T-helper 17 cell (primary cell): ENCODE measurements around the gene KIF2A. TPM values are rescaled to one million over a fixed set of nuclear protein-coding genes. Genes with fewer than 3 reads are reported as not detected.

ENCODE experiments used
- ATAC-seq: fragments of 150-1000 bp; cut with Tn5 transposase; 2 replicates; pipeline ENCODE4 v1.10.0; 2021; ENCODE audit warnings: mild to moderate bottlenecking, moderate library complexity
- DNase-seq, 3 donors: peaks; one replicate each; pipeline versions ENCODE4 v3.0.0 to v3.0.0-alpha.2; 2020 to 2021
- H3K9me3 ChIP-seq: one replicate; pipeline ENCODE4 v1.7.0; 2013; ENCODE audit warnings: low read length, mild to moderate bottlenecking; ENCODE audit not compliant: control insufficient read depth, poor library complexity, severe bottlenecking
- H3K27ac Mint-ChIP-seq: one replicate; pipeline ENCODE4 v1.8.0; 2022; ENCODE audit warnings: mild to moderate bottlenecking, moderate library complexity, mixed read lengths
- H3K27me3 Mint-ChIP-seq: one replicate; pipeline ENCODE4 v1.8.0; 2022; ENCODE audit warnings: mixed read lengths
- H3K36me3 Mint-ChIP-seq: one replicate; pipeline ENCODE4 v1.8.0; 2022; ENCODE audit warnings: low read depth, mixed read lengths
- H3K4me1 Mint-ChIP-seq: one replicate; pipeline ENCODE4 v1.8.0; 2022; ENCODE audit warnings: mild to moderate bottlenecking, mixed read lengths
- H3K4me3 Mint-ChIP-seq: one replicate; pipeline ENCODE4 v1.8.0; 2022; ENCODE audit warnings: mild to moderate bottlenecking, moderate library complexity, mixed read lengths
- total RNA-seq, 4 donors: library from RNA in 2 of 4; stranded (reverse) in 2 of 4; gene quantifications; one replicate each; pipeline ENCODE4 v1.2.3 and lab custom pipeline; 2022 to 2026

The KIF2A gene
- 100 to 1,000 TPM in 1 of 2 donors, 10 to 100 TPM in 1; 93.5 to 158 TPM for total RNA-seq
- total RNA-seq (lab: John Stamatoyannopoulos, UW) = 177 to 204 reads per million in 2 donors

- ATAC-seq (peak; percentile 88), DNase-seq (peak; percentile 90 to 92 (median 91))
- no peaks in the 10 kb centered on the region for H3K9me3 ChIP-seq
- no peaks in the 10 kb centered on the region for H3K27me3 Mint-ChIP-seq
- peak within 1 kb of the TSS; percentile 97 for H3K4me3 Mint-ChIP-seq
- H3K36me3 Mint-ChIP-seq = peaks cover 4% of the 10 kb centered on the region
- H3K27ac Mint-ChIP-seq = peak within 1 kb of the TSS; percentile 98
- peaks cover 42% of the 10 kb centered on the region for H3K4me1 Mint-ChIP-seq
Measured at GRCh38 chr5:62305715-62306322, at the start of gene KIF2A. KIF2A (plus strand) TSS chr5:62306206; CDS start chr5:62306473, 267 bp downstream.

- H3K27me3 Mint-ChIP-seq = no peaks in the 10 kb centered on the region
- DNase-seq (no peak), ATAC-seq (no peak)
- no peaks in the 10 kb centered on the region for H3K36me3 Mint-ChIP-seq
- peaks cover 32% of the 10 kb centered on the region for H3K4me1 Mint-ChIP-seq
- peak overlapping the region; percentile 95 for H3K4me3 Mint-ChIP-seq
- H3K27ac Mint-ChIP-seq = peak overlapping the region; percentile 97
- H3K9me3 ChIP-seq = no peaks in the 10 kb centered on the region
Measured at GRCh38 chr5:62257020-62257367, 49.0 kb upstream of the KIF2A start.

- ATAC-seq (no peak), DNase-seq (no peak)
- Mint-ChIP-seq H3K27me3 (no peaks in the 10 kb centered on the region), H3K4me3 (no peak overlapping the region), H3K36me3 (no peaks in the 10 kb centered on the region), H3K4me1 (peaks cover 32% of the 10 kb centered on the region), H3K27ac (peak overlapping the region; percentile 1)
- H3K9me3 ChIP-seq = no peaks in the 10 kb centered on the region
Measured at GRCh38 chr5:62258654-62259053, 47.4 kb upstream of the KIF2A start.

GRCh38 chr5:62259699-62260250 lies 46.2 kb upstream of the KIF2A start:
- DNase-seq (no peak), ATAC-seq (no peak)
- Mint-ChIP-seq H3K36me3 (no peaks in the 10 kb centered on the region), H3K27ac (no peak overlapping the region), H3K27me3 (no peaks in the 10 kb centered on the region), H3K4me1 (peaks cover 32% of the 10 kb centered on the region), H3K4me3 (no peak overlapping the region)
- H3K9me3 ChIP-seq = no peaks in the 10 kb centered on the region

GRCh38 chr5:62260513-62260912 lies 45.5 kb upstream of the KIF2A start:
- ATAC-seq (peak; percentile 38), DNase-seq (no peak)
- no peaks in the 10 kb centered on the region for H3K9me3 ChIP-seq
- Mint-ChIP-seq H3K4me1 (peaks cover 32% of the 10 kb centered on the region), H3K4me3 (no peak overlapping the region), H3K27me3 (no peaks in the 10 kb centered on the region), H3K27ac (no peak overlapping the region), H3K36me3 (no peaks in the 10 kb centered on the region)

- Mint-ChIP-seq H3K4me1 (peaks cover 20% of the 10 kb centered on the region), H3K4me3 (no peak overlapping the region), H3K27ac (no peak overlapping the region), H3K27me3 (no peaks in the 10 kb centered on the region), H3K36me3 (no peaks in the 10 kb centered on the region)
- no peak for DNase-seq
- H3K9me3 ChIP-seq = no peaks in the 10 kb centered on the region
- no peak for ATAC-seq
Measured at GRCh38 chr5:62263401-62263800, 42.6 kb upstream of the KIF2A start.

- H3K4me1 Mint-ChIP-seq = peaks cover 14% of the 10 kb centered on the region
- ATAC-seq (no peak), DNase-seq (no peak)
- peak overlapping the region; percentile 19 for H3K27ac Mint-ChIP-seq
- no peaks in the 10 kb centered on the region for H3K9me3 ChIP-seq
- H3K4me3 Mint-ChIP-seq = no peak overlapping the region
- no peaks in the 10 kb centered on the region for H3K36me3 Mint-ChIP-seq
- no peaks in the 10 kb centered on the region for H3K27me3 Mint-ChIP-seq
Measured at GRCh38 chr5:62265648-62266112, 40.3 kb upstream of the KIF2A start.

- H3K27me3 Mint-ChIP-seq = no peaks in the 10 kb centered on the region
- H3K9me3 ChIP-seq = no peaks in the 10 kb centered on the region
- H3K4me1 Mint-ChIP-seq = peaks cover 10% of the 10 kb centered on the region
- DNase-seq = no peak
- no peak for ATAC-seq
- H3K4me3 Mint-ChIP-seq = no peak overlapping the region
- H3K36me3 Mint-ChIP-seq = no peaks in the 10 kb centered on the region
- no peak overlapping the region for H3K27ac Mint-ChIP-seq
Measured at GRCh38 chr5:62266573-62266972, 39.4 kb upstream of the KIF2A start.

- Mint-ChIP-seq H3K4me3 (no peak overlapping the region), H3K27ac (no peak overlapping the region), H3K36me3 (no peaks in the 10 kb centered on the region), H3K27me3 (no peaks in the 10 kb centered on the region), H3K4me1 (peaks cover 9% of the 10 kb centered on the region)
- H3K9me3 ChIP-seq = no peaks in the 10 kb centered on the region
- DNase-seq (no peak), ATAC-seq (no peak)
Measured at GRCh38 chr5:62268234-62268633, 37.8 kb upstream of the KIF2A start.

GRCh38 chr5:62268792-62269191 lies 37.2 kb upstream of the KIF2A start:
- H3K4me3 Mint-ChIP-seq = no peak overlapping the region
- no peaks in the 10 kb centered on the region for H3K27me3 Mint-ChIP-seq
- no peaks in the 10 kb centered on the region for H3K9me3 ChIP-seq
- DNase-seq = no peak
- no peaks in the 10 kb centered on the region for H3K36me3 Mint-ChIP-seq
- ATAC-seq = no peak
- no peak overlapping the region for H3K27ac Mint-ChIP-seq
- H3K4me1 Mint-ChIP-seq = peaks cover 9% of the 10 kb centered on the region

GRCh38 chr5:62271370-62271769 lies 34.6 kb upstream of the KIF2A start:
- Mint-ChIP-seq H3K4me1 (peaks cover 9% of the 10 kb centered on the region), H3K27me3 (no peaks in the 10 kb centered on the region), H3K4me3 (no peak overlapping the region), H3K36me3 (no peaks in the 10 kb centered on the region), H3K27ac (peak overlapping the region; percentile 27)
- no peak for ATAC-seq
- H3K9me3 ChIP-seq = no peaks in the 10 kb centered on the region
- DNase-seq = no peak

- Mint-ChIP-seq H3K4me3 (no peak overlapping the region), H3K36me3 (no peaks in the 10 kb centered on the region), H3K4me1 (peaks cover 9% of the 10 kb centered on the region), H3K27ac (no peak overlapping the region), H3K27me3 (no peaks in the 10 kb centered on the region)
- DNase-seq = no peak
- ATAC-seq = no peak
- H3K9me3 ChIP-seq = no peaks in the 10 kb centered on the region
Measured at GRCh38 chr5:62271870-62272269, 34.1 kb upstream of the KIF2A start.

- Mint-ChIP-seq H3K27ac (no peak overlapping the region), H3K36me3 (peaks cover 3% of the 10 kb centered on the region), H3K27me3 (peaks cover 4% of the 10 kb centered on the region), H3K4me1 (peaks cover 7% of the 10 kb centered on the region), H3K4me3 (no peak overlapping the region)
- ATAC-seq = no peak
- no peaks in the 10 kb centered on the region for H3K9me3 ChIP-seq
- no peak for DNase-seq
Measured at GRCh38 chr5:62273687-62274086, 32.3 kb upstream of the KIF2A start.

- no peak overlapping the region for H3K4me3 Mint-ChIP-seq
- peaks cover 6% of the 10 kb centered on the region for H3K36me3 Mint-ChIP-seq
Measured at GRCh38 chr5:62275581-62275980, 30.4 kb upstream of the KIF2A start.

More at GRCh38 chr5:62275581-62275980, 30.4 kb upstream of the KIF2A start:
- DNase-seq (no peak), ATAC-seq (no peak)
- Mint-ChIP-seq H3K27me3 (peaks cover 9% of the 10 kb centered on the region), H3K4me1 (peaks cover 3% of the 10 kb centered on the region), H3K27ac (no peak overlapping the region)
- no peaks in the 10 kb centered on the region for H3K9me3 ChIP-seq
